Smooth muscle cell of the umbilical artery (primary cell): Measurements from ENCODE around the gene SPRING1. TPM values are rescaled to one million over a fixed set of nuclear protein-coding genes. Genes with fewer than 3 reads are reported as not detected.

Experiments used
- total RNA-seq: library from RNA; depleted of rRNA; stranded (reverse); fragments of >200 nt; gene quantifications from 2 replicates; pipeline ENCODE4 v1.2.3, GENCODE V29; 2014

SPRING1 gene, protein sequence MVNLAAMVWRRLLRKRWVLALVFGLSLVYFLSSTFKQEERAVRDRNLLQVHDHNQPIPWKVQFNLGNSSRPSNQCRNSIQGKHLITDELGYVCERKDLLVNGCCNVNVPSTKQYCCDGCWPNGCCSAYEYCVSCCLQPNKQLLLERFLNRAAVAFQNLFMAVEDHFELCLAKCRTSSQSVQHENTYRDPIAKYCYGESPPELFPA
- total RNA-seq: 28.8 and 40.9 TPM in 2 replicates

GRCh38 chr12:116737774-116738657 lies at the start of gene SPRING1, which contains the start of gene RNFT2:
SPRING1 (minus strand) TSS chr12:116738069; CDS start chr12:116737900, 169 bp downstream.
RNFT2 (plus strand) TSS chr12:116738315; CDS start chr12:116740498, 2,183 bp downstream.

Other genes with a start within 250 kb of the SPRING1 start
- gene MAP1LC3B2, start 178.7 kb downstream of the SPRING1 start, total RNA-seq: 0.59 and 0.60 TPM in 2 replicates
- gene RNFT2, start 246 bp upstream of the SPRING1 start, total RNA-seq: 2.7 and 5.7 TPM in 2 replicates
- gene HRK, start 143.4 kb upstream of the SPRING1 start, total RNA-seq: not detected in 2 replicates
- gene FBXW8, start 172.9 kb upstream of the SPRING1 start, total RNA-seq: 19.9 and 28.6 TPM in 2 replicates